ENCODE measurements around the gene SPATS2L. TPM values are rescaled to one million over a fixed set of nuclear protein-coding genes. Genes with fewer than 3 reads are reported as not detected.

Gene SPATS2L
- total and polyA plus RNA-seq, 7 experiments from 2014 or later = 1.1 to 51.9 (median 2.9) TPM

GRCh38 chr2:200435379-200435778, 128.9 kb downstream of the SPATS2L start:
- H3K27me3 ChIP-seq (ENCODE audit: control insufficient read depth in 2 of 2, insufficient read depth in 2 of 2, low read length in 2 of 2) = no peaks in the 10 kb centered on the region
- no peaks in the 10 kb centered on the region for H3K36me3 ChIP-seq (ENCODE audit: control insufficient read depth in 2 of 3, insufficient read depth in 3 of 3, low read length in 3 of 3)
- no peak overlapping the region for H3K27ac Mint-ChIP-seq
- peaks cover 0 to 50% (median 0%) of the 10 kb centered on the region in 5 donors for H3K36me3 Mint-ChIP-seq
- no peaks in the 10 kb centered on the region for H3K9me3 ChIP-seq (ENCODE audit: control insufficient read depth in 2 of 3, low read length in 3 of 3)
- DNase-seq = no peak
- no peak overlapping the region for H3K27ac ChIP-seq (ENCODE audit: low read depth, low read length)
- POLR2A ChIA-PET = no interaction called here
- CTCF ChIA-PET = no interaction called here
- peaks cover 0 to 6% (median 0%) of the 10 kb centered on the region in 7 donors for H3K4me1 Mint-ChIP-seq
- H3K27me3 Mint-ChIP-seq = peaks cover 0 to 5% (median 0%) of the 10 kb centered on the region in 5 donors
- H3K4me1 ChIP-seq (ENCODE audit: control insufficient read depth in 2 of 2, insufficient read depth in 2 of 2, low read length in 2 of 2) = no peaks in the 10 kb centered on the region
- intact Hi-C loops (cut with micrococcal nuclease) = no loop called here
- no peak overlapping the region for H3K4me3 ChIP-seq (ENCODE audit: low read length)
- ATAC-seq = no peak
- peaks cover 0 to 6% (median 0%) of the 10 kb centered on the region in 11 donors for H3K9me3 Mint-ChIP-seq
- no peak overlapping the region for H3K4me3 Mint-ChIP-seq

GRCh38 chr2:200438251-200438650, 131.8 kb downstream of the SPATS2L start:
- no peaks in the 10 kb centered on the region for H3K36me3 ChIP-seq (ENCODE audit: control insufficient read depth in 2 of 3, insufficient read depth in 3 of 3, low read length in 3 of 3)
- no peaks in the 10 kb centered on the region for H3K4me1 Mint-ChIP-seq
- CTCF ChIA-PET = no interaction called here
- no peak overlapping the region for H3K4me3 ChIP-seq (ENCODE audit: low read length)
- H3K27ac ChIP-seq (ENCODE audit: low read depth, low read length) = no peak overlapping the region
- H3K9me3 Mint-ChIP-seq = peaks cover 0 to 6% (median 0%) of the 10 kb centered on the region in 11 donors
- DNase-seq = no peak
- ATAC-seq = no peak
- peaks cover 0 to 50% (median 3%) of the 10 kb centered on the region in 5 donors for H3K36me3 Mint-ChIP-seq
- H3K4me3 Mint-ChIP-seq = no peak overlapping the region
- H3K27me3 ChIP-seq (ENCODE audit: control insufficient read depth in 2 of 2, insufficient read depth in 2 of 2, low read length in 2 of 2) = no peaks in the 10 kb centered on the region
- H3K9me3 ChIP-seq (ENCODE audit: control insufficient read depth in 2 of 3, low read length in 3 of 3) = no peaks in the 10 kb centered on the region
- no peaks in the 10 kb centered on the region for H3K4me1 ChIP-seq (ENCODE audit: control insufficient read depth in 2 of 2, insufficient read depth in 2 of 2, low read length in 2 of 2)
- intact Hi-C loops (cut with micrococcal nuclease) = no loop called here
- POLR2A ChIA-PET = no interaction called here
- no peaks in the 10 kb centered on the region for H3K27me3 Mint-ChIP-seq
- no peak overlapping the region for H3K27ac Mint-ChIP-seq

GRCh38 chr2:200438846-200439245, 132.4 kb downstream of the SPATS2L start:
- Mint-ChIP-seq H3K4me1 (no peaks in the 10 kb centered on the region), H3K4me3 (no peak overlapping the region), H3K36me3 (peaks cover 0 to 53% (median 3%) of the 10 kb centered on the region in 5 donors), H3K27me3 (no peaks in the 10 kb centered on the region), H3K9me3 (peaks cover 0 to 6% (median 0%) of the 10 kb centered on the region in 11 donors), H3K27ac (no peak overlapping the region)
- intact Hi-C loops (cut with micrococcal nuclease) = no loop called here
- no peak for ATAC-seq
- CTCF ChIA-PET = no interaction called here
- no peaks in the 10 kb centered on the region for H3K27me3 ChIP-seq (ENCODE audit: control insufficient read depth in 2 of 2, insufficient read depth in 2 of 2, low read length in 2 of 2)
- H3K27ac ChIP-seq (ENCODE audit: low read depth, low read length) = no peak overlapping the region
- H3K4me1 ChIP-seq (ENCODE audit: control insufficient read depth in 2 of 2, insufficient read depth in 2 of 2, low read length in 2 of 2) = no peaks in the 10 kb centered on the region
- no peaks in the 10 kb centered on the region for H3K9me3 ChIP-seq (ENCODE audit: control insufficient read depth in 2 of 3, low read length in 3 of 3)
- H3K36me3 ChIP-seq (ENCODE audit: control insufficient read depth in 2 of 3, insufficient read depth in 3 of 3, low read length in 3 of 3) = no peaks in the 10 kb centered on the region
- no peak overlapping the region for H3K4me3 ChIP-seq (ENCODE audit: low read length)
- POLR2A ChIA-PET = no interaction called here
- no peak for DNase-seq

- H3K4me1 Mint-ChIP-seq = peaks cover 0 to 6% (median 0%) of the 10 kb centered on the region in 7 donors
- ATAC-seq (no peak), DNase-seq (no peak)
- no peak overlapping the region for H3K27ac ChIP-seq (ENCODE audit: low read depth, low read length)
- H3K27ac Mint-ChIP-seq = no peak overlapping the region
- peaks cover 0 to 6% (median 0%) of the 10 kb centered on the region in 11 donors for H3K9me3 Mint-ChIP-seq
- no peaks in the 10 kb centered on the region for H3K4me1 ChIP-seq (ENCODE audit: control insufficient read depth in 2 of 2, insufficient read depth in 2 of 2, low read length in 2 of 2)
- no peaks in the 10 kb centered on the region for H3K27me3 Mint-ChIP-seq
- no peak overlapping the region for H3K4me3 ChIP-seq (ENCODE audit: low read length)
- no peaks in the 10 kb centered on the region for H3K27me3 ChIP-seq (ENCODE audit: control insufficient read depth in 2 of 2, insufficient read depth in 2 of 2, low read length in 2 of 2)
- intact Hi-C loops (cut with micrococcal nuclease) = no loop called here
- ChIA-PET CTCF (no interaction called here), POLR2A (no interaction called here)
- no peak overlapping the region for H3K4me3 Mint-ChIP-seq
- no peaks in the 10 kb centered on the region for H3K9me3 ChIP-seq (ENCODE audit: control insufficient read depth in 2 of 3, low read length in 3 of 3)
- H3K36me3 Mint-ChIP-seq = peaks cover 0 to 61% (median 3%) of the 10 kb centered on the region in 5 donors
- no peaks in the 10 kb centered on the region for H3K36me3 ChIP-seq (ENCODE audit: control insufficient read depth in 2 of 3, insufficient read depth in 3 of 3, low read length in 3 of 3)
Measured at GRCh38 chr2:200439981-200440380, 133.5 kb downstream of the SPATS2L start.

GRCh38 chr2:200442471-200442870, 136.0 kb downstream of the SPATS2L start:
- DNase-seq = no peak
- H3K4me1 ChIP-seq (ENCODE audit: control insufficient read depth in 2 of 2, insufficient read depth in 2 of 2, low read length in 2 of 2) = no peaks in the 10 kb centered on the region
- Mint-ChIP-seq H3K9me3 (no peaks in the 10 kb centered on the region), H3K27ac (no peak overlapping the region), H3K4me1 (peaks cover 0 to 18% (median 1%) of the 10 kb centered on the region in 7 donors), H3K27me3 (no peaks in the 10 kb centered on the region), H3K4me3 (no peak overlapping the region), H3K36me3 (peaks cover 0 to 44% (median 3%) of the 10 kb centered on the region in 5 donors)
- H3K27ac ChIP-seq (ENCODE audit: low read depth, low read length) = no peak overlapping the region
- no peaks in the 10 kb centered on the region for H3K9me3 ChIP-seq (ENCODE audit: control insufficient read depth in 2 of 3, low read length in 3 of 3)
- no peak for ATAC-seq
- no peaks in the 10 kb centered on the region for H3K36me3 ChIP-seq (ENCODE audit: control insufficient read depth in 2 of 3, insufficient read depth in 3 of 3, low read length in 3 of 3)
- CTCF ChIA-PET = no interaction called here
- POLR2A ChIA-PET = no interaction called here
- no peaks in the 10 kb centered on the region for H3K27me3 ChIP-seq (ENCODE audit: control insufficient read depth in 2 of 2, insufficient read depth in 2 of 2, low read length in 2 of 2)
- H3K4me3 ChIP-seq (ENCODE audit: low read length) = no peak overlapping the region
- intact Hi-C loops (cut with micrococcal nuclease) = no loop called here

- CTCF ChIA-PET = no interaction called here
Measured at GRCh38 chr2:200443376-200443775, 136.9 kb downstream of the SPATS2L start.

GRCh38 chr2:200443916-200444315, 137.4 kb downstream of the SPATS2L start:
- POLR2A ChIA-PET = no interaction called here
- H3K27me3 ChIP-seq (ENCODE audit: control insufficient read depth in 2 of 2, insufficient read depth in 2 of 2, low read length in 2 of 2) = no peaks in the 10 kb centered on the region
- ATAC-seq = no peak
- no peaks in the 10 kb centered on the region for H3K4me1 ChIP-seq (ENCODE audit: control insufficient read depth in 2 of 2, insufficient read depth in 2 of 2, low read length in 2 of 2)
- peaks cover 0 to 26% (median 1%) of the 10 kb centered on the region in 7 donors for H3K4me1 Mint-ChIP-seq
- intact Hi-C loops (cut with micrococcal nuclease) = loop anchor here in 1 of 2 donors (2.0 kb wide), 1 partner anchor 37 kb away; no protein-coding TSS in a partner anchor
- no peaks in the 10 kb centered on the region for H3K9me3 ChIP-seq (ENCODE audit: control insufficient read depth in 2 of 3, low read length in 3 of 3)
- H3K27ac Mint-ChIP-seq = no peak overlapping the region
- H3K4me3 ChIP-seq (ENCODE audit: low read length) = no peak overlapping the region
- H3K4me3 Mint-ChIP-seq = no peak overlapping the region
- H3K36me3 ChIP-seq (ENCODE audit: control insufficient read depth in 2 of 3, insufficient read depth in 3 of 3, low read length in 3 of 3) = no peaks in the 10 kb centered on the region
- CTCF ChIA-PET = no interaction called here
- H3K27ac ChIP-seq (ENCODE audit: low read depth, low read length) = no peak overlapping the region
- H3K36me3 Mint-ChIP-seq = peaks cover 0 to 40% (median 3%) of the 10 kb centered on the region in 5 donors
- DNase-seq = no peak
- H3K9me3 Mint-ChIP-seq = no peaks in the 10 kb centered on the region
- H3K27me3 Mint-ChIP-seq = no peaks in the 10 kb centered on the region

More at GRCh38 chr2:200443376-200443775, 136.9 kb downstream of the SPATS2L start:
- POLR2A ChIA-PET = no interaction called here
- Histone ChIP-seq H3K4me1 (ENCODE audit: control insufficient read depth in 2 of 2, insufficient read depth in 2 of 2, low read length in 2 of 2) (no peaks in the 10 kb centered on the region), H3K27me3 (ENCODE audit: control insufficient read depth in 2 of 2, insufficient read depth in 2 of 2, low read length in 2 of 2) (no peaks in the 10 kb centered on the region), H3K27ac (ENCODE audit: low read depth, low read length) (no peak overlapping the region), H3K36me3 (ENCODE audit: control insufficient read depth in 2 of 3, insufficient read depth in 3 of 3, low read length in 3 of 3) (no peaks in the 10 kb centered on the region), H3K4me3 (ENCODE audit: low read length) (no peak overlapping the region), H3K9me3 (ENCODE audit: control insufficient read depth in 2 of 3, low read length in 3 of 3) (no peaks in the 10 kb centered on the region)
- H3K36me3 Mint-ChIP-seq = peaks cover 0 to 40% (median 3%) of the 10 kb centered on the region in 5 donors
- H3K4me1 Mint-ChIP-seq = peaks cover 0 to 21% (median 1%) of the 10 kb centered on the region in 7 donors
- H3K9me3 Mint-ChIP-seq = no peaks in the 10 kb centered on the region
- intact Hi-C loops (cut with micrococcal nuclease) = no loop called here
- no peaks in the 10 kb centered on the region for H3K27me3 Mint-ChIP-seq
- no peak for ATAC-seq
- H3K4me3 Mint-ChIP-seq = no peak overlapping the region
- no peak overlapping the region for H3K27ac Mint-ChIP-seq
- no peak for DNase-seq

Data from naive thymus-derived CD4-positive, alpha-beta T cell (primary cell).